ENCODE data around the gene NPEPL1. TPM values are rescaled to one million over a fixed set of nuclear protein-coding genes. Genes with fewer than 3 reads are reported as not detected.
"Not testable (repeated sequence)": the region's sequence is repeated elsewhere in the genome, so short reads cannot be mapped to it uniquely, and the experiment has no call there.

Gene NPEPL1
- total RNA-seq, 1 donor from 2014 or later: 37.6 TPM

DNA sequence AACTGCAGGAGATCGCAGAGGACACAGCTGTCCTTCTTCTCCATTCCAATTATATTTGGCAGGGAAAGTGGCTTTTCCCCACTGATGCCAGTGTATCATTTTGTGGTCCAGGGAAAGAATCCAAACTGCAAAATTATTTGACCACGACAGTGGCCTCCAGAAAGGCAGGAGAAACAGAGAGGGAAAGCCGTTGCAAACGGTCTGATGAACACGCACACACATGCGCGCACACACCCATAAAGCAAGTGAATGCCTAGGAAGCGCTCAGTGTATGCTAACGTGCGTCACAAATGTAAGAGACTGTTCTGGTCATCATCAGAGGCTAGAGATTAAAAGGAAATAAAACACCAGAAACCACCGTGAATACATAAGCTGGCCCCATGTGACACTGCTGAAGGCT is 54.0 kb downstream of the NPEPL1 start:
- Mint-ChIP-seq H3K9me3 (ENCODE audit: unreplicated experiment) (no peaks in the 10 kb centered on the region), H3K27ac (ENCODE audit: unreplicated experiment) (no peak overlapping the region), H3K27me3 (ENCODE audit: unreplicated experiment) (peaks cover 10% of the 10 kb centered on the region), H3K36me3 (ENCODE audit: low read depth, unreplicated experiment) (no peaks in the 10 kb centered on the region), H3K4me1 (ENCODE audit: unreplicated experiment) (peaks cover 17% of the 10 kb centered on the region), H3K4me3 (ENCODE audit: unreplicated experiment) (no peak overlapping the region)
- TF ChIP-seq, protein P1, sequence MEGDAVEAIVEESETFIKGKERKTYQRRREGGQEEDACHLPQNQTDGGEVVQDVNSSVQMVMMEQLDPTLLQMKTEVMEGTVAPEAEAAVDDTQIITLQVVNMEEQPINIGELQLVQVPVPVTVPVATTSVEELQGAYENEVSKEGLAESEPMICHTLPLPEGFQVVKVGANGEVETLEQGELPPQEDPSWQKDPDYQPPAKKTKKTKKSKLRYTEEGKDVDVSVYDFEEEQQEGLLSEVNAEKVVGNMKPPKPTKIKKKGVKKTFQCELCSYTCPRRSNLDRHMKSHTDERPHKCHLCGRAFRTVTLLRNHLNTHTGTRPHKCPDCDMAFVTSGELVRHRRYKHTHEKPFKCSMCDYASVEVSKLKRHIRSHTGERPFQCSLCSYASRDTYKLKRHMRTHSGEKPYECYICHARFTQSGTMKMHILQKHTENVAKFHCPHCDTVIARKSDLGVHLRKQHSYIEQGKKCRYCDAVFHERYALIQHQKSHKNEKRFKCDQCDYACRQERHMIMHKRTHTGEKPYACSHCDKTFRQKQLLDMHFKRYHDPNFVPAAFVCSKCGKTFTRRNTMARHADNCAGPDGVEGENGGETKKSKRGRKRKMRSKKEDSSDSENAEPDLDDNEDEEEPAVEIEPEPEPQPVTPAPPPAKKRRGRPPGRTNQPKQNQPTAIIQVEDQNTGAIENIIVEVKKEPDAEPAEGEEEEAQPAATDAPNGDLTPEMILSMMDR (IDR thresholded peaks at IDR 0.05; ENCODE audit: unreplicated experiment): no peak
- no peak for DNase-seq (ENCODE audit: low spot score)

DNA sequence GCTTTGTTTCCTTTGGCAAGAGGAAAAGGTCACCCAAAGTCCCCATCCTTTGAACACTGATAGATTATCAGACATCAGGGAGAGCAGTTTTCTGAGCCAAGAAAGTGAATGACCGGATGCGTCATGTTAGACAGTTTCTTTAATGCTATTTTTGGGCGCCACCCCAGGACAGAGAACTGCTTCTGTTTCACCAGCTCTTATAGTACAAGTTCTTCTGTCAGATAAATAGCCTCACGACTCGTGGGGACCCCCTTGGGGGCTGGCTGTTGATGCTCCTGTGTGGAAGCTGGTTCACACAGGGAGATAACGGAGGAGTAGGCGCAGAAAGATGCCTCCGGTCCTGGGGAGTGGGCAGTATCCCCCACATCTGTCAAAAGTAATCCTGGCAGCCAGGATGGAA is 54.6 kb downstream of the NPEPL1 start:
- Mint-ChIP-seq H3K9me3 (ENCODE audit: unreplicated experiment) (no peaks in the 10 kb centered on the region), H3K4me1 (ENCODE audit: unreplicated experiment) (peaks cover 16% of the 10 kb centered on the region), H3K4me3 (ENCODE audit: unreplicated experiment) (no peak overlapping the region), H3K27ac (ENCODE audit: unreplicated experiment) (no peak overlapping the region), H3K27me3 (ENCODE audit: unreplicated experiment) (peaks cover 10% of the 10 kb centered on the region), H3K36me3 (ENCODE audit: low read depth, unreplicated experiment) (no peaks in the 10 kb centered on the region)
- no peak for DNase-seq (ENCODE audit: low spot score)
- TF ChIP-seq, protein P1 (IDR thresholded peaks at IDR 0.05; ENCODE audit: unreplicated experiment): no peak

- Mint-ChIP-seq H3K27ac (ENCODE audit: unreplicated experiment) (no peak overlapping the region), H3K36me3 (ENCODE audit: low read depth, unreplicated experiment) (no peaks in the 10 kb centered on the region), H3K27me3 (ENCODE audit: unreplicated experiment) (peaks cover 12% of the 10 kb centered on the region), H3K4me3 (ENCODE audit: unreplicated experiment) (no peak overlapping the region), H3K9me3 (ENCODE audit: unreplicated experiment) (no peaks in the 10 kb centered on the region), H3K4me1 (ENCODE audit: unreplicated experiment) (peaks cover 3% of the 10 kb centered on the region)
- no peak for DNase-seq (ENCODE audit: low spot score)
- TF ChIP-seq, protein P1 (IDR thresholded peaks at IDR 0.05; ENCODE audit: unreplicated experiment): no peak
These were observed 56.0 kb downstream of the NPEPL1 start for GRCh38 chr20:58748618-58749017.

- TF ChIP-seq, protein P1 (IDR thresholded peaks at IDR 0.05; ENCODE audit: unreplicated experiment): no peak
- Mint-ChIP-seq H3K27me3 (ENCODE audit: unreplicated experiment) (peaks cover 12% of the 10 kb centered on the region), H3K27ac (ENCODE audit: unreplicated experiment) (no peak overlapping the region), H3K4me3 (ENCODE audit: unreplicated experiment) (no peak overlapping the region), H3K4me1 (ENCODE audit: unreplicated experiment) (peaks cover 3% of the 10 kb centered on the region), H3K9me3 (ENCODE audit: unreplicated experiment) (no peaks in the 10 kb centered on the region), H3K36me3 (ENCODE audit: low read depth, unreplicated experiment) (no peaks in the 10 kb centered on the region)
- DNase-seq (ENCODE audit: low spot score): no peak
These were observed 56.6 kb downstream of the NPEPL1 start for GRCh38 chr20:58749098-58749769.

DNA sequence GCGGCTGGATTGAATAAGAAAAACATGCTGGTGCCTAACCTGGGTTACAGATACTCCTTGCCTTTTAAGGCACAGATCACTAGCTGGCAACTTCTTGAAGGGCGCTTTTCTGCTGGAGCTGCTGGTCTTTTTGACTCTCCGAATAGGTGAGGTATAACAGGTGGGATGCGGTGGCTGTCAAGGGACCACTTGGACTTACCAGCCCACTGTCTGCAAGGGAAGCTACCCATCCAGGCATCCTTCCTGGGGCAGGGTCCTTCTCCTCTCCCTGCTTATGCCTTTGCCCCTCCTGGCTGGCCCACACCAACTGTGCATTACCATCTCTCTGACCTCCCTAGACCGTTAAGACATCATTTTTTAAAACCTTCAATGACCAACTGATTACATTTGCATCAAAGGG is 57.4 kb downstream of the NPEPL1 start:
- Mint-ChIP-seq H3K9me3 (ENCODE audit: unreplicated experiment) (no peaks in the 10 kb centered on the region), H3K4me3 (ENCODE audit: unreplicated experiment) (no peak overlapping the region), H3K27me3 (ENCODE audit: unreplicated experiment) (peaks cover 9% of the 10 kb centered on the region), H3K4me1 (ENCODE audit: unreplicated experiment) (peaks cover 3% of the 10 kb centered on the region), H3K27ac (ENCODE audit: unreplicated experiment) (no peak overlapping the region), H3K36me3 (ENCODE audit: low read depth, unreplicated experiment) (no peaks in the 10 kb centered on the region)
- no peak for DNase-seq (ENCODE audit: low spot score)
- TF ChIP-seq, protein P1 (IDR thresholded peaks at IDR 0.05; ENCODE audit: unreplicated experiment): no peak

DNA sequence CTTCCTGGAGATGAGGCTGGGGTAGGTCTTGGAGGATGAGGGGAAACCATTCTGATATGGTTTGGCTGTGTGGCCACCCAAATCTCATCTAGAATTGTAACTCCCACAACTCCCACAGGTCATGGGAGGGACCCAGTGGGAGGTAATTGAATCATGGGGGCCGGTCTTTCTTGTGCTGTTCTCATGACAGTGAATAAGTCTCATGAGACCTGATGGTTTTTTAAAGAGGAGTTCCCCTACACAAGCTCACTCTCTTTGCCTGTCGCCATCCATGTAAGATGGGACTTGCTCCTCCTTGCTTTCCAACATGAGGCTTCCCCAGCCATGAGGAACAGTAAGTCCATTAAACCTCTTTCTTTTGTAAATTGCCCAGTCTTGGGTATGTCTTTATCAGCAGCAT is 58.1 kb downstream of the NPEPL1 start:
- H3K27me3 Mint-ChIP-seq (ENCODE audit: unreplicated experiment); H3K9me3 Mint-ChIP-seq (ENCODE audit: unreplicated experiment); DNase-seq (ENCODE audit: low spot score); H3K27ac Mint-ChIP-seq (ENCODE audit: unreplicated experiment); H3K4me1 Mint-ChIP-seq (ENCODE audit: unreplicated experiment); H3K4me3 Mint-ChIP-seq (ENCODE audit: unreplicated experiment); H3K36me3 Mint-ChIP-seq (ENCODE audit: low read depth, unreplicated experiment): not testable (repeated sequence)

All from endothelial cell (in vitro differentiated cells).